Measurements from ENCODE around the gene PALLD.
A peak's percentile ranks its signal among the peaks of the same experiment; 100 is the strongest.

The PALLD gene

GRCh38 chr4:168651374-168651773 is 154.5 kb downstream of the PALLD start:
- no peak for DNase-seq

- no peak for DNase-seq
These were observed 155.0 kb downstream of the PALLD start for GRCh38 chr4:168651864-168652263.

GRCh38 chr4:168652755-168653154 is 155.9 kb downstream of the PALLD start:
- no peak for DNase-seq

- DNase-seq = peak; percentile 25
These were observed 157.4 kb downstream of the PALLD start for GRCh38 chr4:168654104-168654847.

GRCh38 chr4:168654848-168655174 is 158.0 kb downstream of the PALLD start:
- DNase-seq = no peak

- DNase-seq = no peak
These were observed 158.3 kb downstream of the PALLD start for GRCh38 chr4:168655182-168655581.

GRCh38 chr4:168656055-168656660 is 159.3 kb downstream of the PALLD start:
- DNase-seq = peak; percentile 46

GRCh38 chr4:168656946-168657473 is 160.2 kb downstream of the PALLD start:
- DNase-seq = no peak

- no peak for DNase-seq
These were observed 161.9 kb downstream of the PALLD start for GRCh38 chr4:168658751-168659150.

- DNase-seq = no peak
These were observed 163.1 kb downstream of the PALLD start for GRCh38 chr4:168659741-168660465.

GRCh38 chr4:168662297-168662984 is 165.6 kb downstream of the PALLD start:
- DNase-seq = no peak

- DNase-seq = no peak
These were observed 167.5 kb downstream of the PALLD start for GRCh38 chr4:168664242-168664891.

- no peak for DNase-seq
These were observed 169.7 kb downstream of the PALLD start for GRCh38 chr4:168666531-168666930.

GRCh38 chr4:168667376-168667775 is 170.5 kb downstream of the PALLD start:
- no peak for DNase-seq

GRCh38 chr4:168667921-168668320 is 171.1 kb downstream of the PALLD start:
- DNase-seq = no peak

- no peak for DNase-seq
These were observed 176.6 kb downstream of the PALLD start for GRCh38 chr4:168673476-168673875.

- DNase-seq = no peak
These were observed 177.4 kb downstream of the PALLD start for GRCh38 chr4:168674077-168674747.

- DNase-seq = no peak
These were observed 178.0 kb downstream of the PALLD start for GRCh38 chr4:168674866-168675265.

GRCh38 chr4:168677063-168677462 is 180.2 kb downstream of the PALLD start:
- DNase-seq = peak; percentile 60

- no peak for DNase-seq
These were observed 181.0 kb downstream of the PALLD start for GRCh38 chr4:168677879-168678278.

GRCh38 chr4:168678751-168679366 is 182.0 kb downstream of the PALLD start:
- DNase-seq = no peak

- DNase-seq = no peak
These were observed 182.5 kb downstream of the PALLD start for GRCh38 chr4:168679397-168679796.

Data from NCI-H1105 (cell line).